CD4-positive, alpha-beta T cell treated with Interleukin-21 for 1 hour (primary cell): ENCODE results near the gene ADD1.

Experiments used
- DNase-seq: peaks from one replicate; pipeline ENCODE4 v3.0.0-alpha.2; 2020

The ADD1 gene

GRCh38 chr4:2823671-2824328 lies 19.8 kb upstream of the ADD1 start:
- DNase-seq: no peak

- no peak for DNase-seq
These were observed 19.3 kb upstream of the ADD1 start for GRCh38 chr4:2824329-2824835.

GRCh38 chr4:2824836-2825381 lies 18.7 kb upstream of the ADD1 start:
- no peak for DNase-seq

DNA sequence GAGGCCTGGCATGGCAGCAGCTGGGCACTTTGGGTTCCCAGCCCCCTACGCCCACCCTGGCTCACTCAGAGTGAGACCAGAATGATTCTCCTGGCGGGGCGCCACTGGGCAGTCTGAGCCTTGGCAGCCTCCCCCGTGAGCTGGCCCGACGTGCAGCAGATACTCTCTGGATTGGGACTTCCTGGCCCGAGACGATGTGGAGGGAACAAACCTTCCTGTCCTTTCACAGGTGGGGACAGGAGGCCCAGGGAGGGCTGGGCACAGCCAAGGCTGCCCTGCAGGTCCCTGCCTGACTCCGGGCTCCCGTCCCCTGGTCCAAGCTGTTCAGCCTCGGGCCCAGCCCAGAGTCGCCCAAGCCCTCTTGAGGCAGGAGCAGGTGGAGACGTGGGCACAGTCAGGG lies 17.9 kb upstream of the ADD1 start:
- DNase-seq: no peak

DNA sequence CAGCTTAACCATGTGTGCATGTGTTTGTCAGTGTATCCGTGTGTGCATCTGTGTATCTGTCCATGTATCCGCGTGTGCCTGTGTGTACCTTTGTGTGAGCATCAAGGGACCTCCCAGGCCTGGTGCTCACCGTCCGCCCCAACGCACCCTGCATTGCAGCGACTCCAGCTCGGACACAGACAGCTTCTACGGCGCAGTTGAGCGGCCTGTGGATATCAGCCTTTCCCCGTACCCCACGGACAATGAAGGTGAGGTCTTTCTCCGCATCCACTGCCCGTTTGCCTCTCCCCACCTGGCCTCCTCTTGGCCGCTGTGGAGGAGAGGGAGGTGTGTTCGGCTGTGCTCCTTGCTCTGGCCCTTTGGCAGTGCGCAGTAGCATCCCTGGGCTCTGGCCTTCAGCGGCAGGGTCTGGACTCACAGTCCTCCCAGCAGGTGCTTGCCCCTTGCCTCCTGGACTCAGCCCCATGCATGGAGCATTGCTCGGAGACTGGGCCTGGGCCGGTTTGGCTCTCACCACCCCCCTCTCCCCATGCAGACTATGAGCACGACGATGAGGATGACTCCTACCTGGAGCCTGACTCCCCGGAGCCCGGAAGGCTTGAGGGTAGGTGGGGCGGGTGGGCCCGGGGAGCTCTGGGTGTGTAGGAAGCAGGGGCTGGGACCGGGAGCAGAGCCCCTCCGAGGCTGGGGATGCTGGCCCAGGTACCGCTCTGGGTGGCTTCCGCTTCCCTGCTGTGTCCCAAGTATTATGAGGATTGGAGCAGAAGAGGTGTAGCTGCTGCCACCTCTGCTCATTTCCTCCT lies 16.4 kb upstream of the ADD1 start:
- no peak for DNase-seq

GRCh38 chr4:2827874-2828751 lies 15.5 kb upstream of the ADD1 start:
- no peak for DNase-seq

- no peak for DNase-seq
These were observed 14.9 kb upstream of the ADD1 start for GRCh38 chr4:2828758-2829181.

GRCh38 chr4:2829321-2829932 lies 14.2 kb upstream of the ADD1 start:
- DNase-seq: no peak

- DNase-seq: no peak
These were observed 13.7 kb upstream of the ADD1 start for GRCh38 chr4:2829933-2830451.

- DNase-seq: no peak
These were observed 12.7 kb upstream of the ADD1 start for GRCh38 chr4:2830632-2831610.

DNA sequence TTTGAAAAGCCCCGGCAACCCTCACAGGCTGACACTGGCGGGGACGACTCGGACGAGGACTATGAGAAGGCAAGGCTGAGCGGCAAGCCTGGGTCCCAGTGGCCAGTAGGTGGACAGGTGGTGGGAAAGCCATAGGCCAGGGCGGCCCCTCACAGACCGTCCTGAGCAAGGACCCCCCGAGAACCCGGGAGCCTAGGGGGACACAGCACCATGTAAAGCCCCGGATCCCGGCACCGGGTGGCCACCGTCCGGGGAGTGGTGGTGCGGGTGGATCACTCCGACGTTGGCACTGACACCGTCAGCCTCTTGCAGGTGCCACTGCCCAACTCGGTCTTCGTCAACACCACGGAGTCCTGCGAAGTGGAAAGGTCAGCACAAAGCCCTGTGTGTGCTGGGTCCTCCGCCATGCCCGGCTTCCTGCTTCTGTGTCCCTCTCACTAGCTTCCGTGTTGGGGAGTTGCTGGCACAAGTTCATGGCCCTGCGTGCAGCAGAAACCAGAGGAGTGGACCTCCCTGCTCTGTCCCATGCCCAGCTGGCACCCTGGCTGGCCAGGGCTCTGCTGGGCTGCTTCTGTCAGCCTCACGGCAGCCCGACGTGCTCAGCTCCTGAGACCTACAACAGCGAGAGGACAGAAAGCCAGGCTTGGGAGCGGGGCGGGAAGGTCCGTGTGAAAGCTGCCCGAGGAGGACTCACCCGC lies 11.9 kb upstream of the ADD1 start:
- no peak for DNase-seq

DNA sequence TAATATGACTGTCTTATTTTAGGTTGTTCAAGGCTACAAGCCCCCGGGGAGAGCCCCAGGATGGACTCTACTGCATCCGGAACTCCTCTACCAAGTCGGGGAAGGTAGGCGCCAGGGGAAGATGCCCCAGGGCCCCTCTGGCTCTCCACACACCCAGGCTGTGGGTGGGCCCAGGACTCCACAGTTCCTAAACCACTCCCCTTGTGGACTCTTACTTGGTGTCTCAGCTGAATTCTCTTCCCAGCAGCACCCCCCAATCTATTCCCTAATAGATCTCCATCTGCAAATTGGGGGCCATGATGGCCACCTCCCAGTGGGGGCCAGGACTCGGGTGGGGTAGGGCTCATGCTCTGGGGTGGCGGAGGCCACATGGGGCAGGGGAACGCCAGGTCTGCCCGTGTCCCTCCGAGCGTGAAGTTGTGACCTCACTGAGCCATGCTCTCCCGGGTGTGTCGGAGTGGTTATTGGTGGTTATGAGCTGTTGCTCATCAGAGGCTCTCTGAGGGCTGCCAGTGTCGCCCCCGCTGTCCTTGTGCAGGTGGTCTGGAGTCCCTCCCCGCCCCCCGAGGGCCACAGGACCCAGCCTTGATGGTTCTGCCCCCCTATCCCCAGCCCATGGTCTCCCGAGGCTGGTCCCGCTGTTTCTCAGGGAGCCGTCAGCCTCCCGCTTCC lies 11.2 kb upstream of the ADD1 start:
- DNase-seq: no peak

- DNase-seq: no peak
These were observed 10.5 kb upstream of the ADD1 start for GRCh38 chr4:2832981-2833670.

GRCh38 chr4:2833671-2834000 lies 10.0 kb upstream of the ADD1 start:
- no peak for DNase-seq

GRCh38 chr4:2834001-2834921 lies 9.4 kb upstream of the ADD1 start:
- no peak for DNase-seq

GRCh38 chr4:2835978-2836377 lies 7.7 kb upstream of the ADD1 start:
- DNase-seq: no peak

- DNase-seq: no peak
These were observed 7.2 kb upstream of the ADD1 start for GRCh38 chr4:2836391-2836859.
